DOHH2 (cell line): ENCODE measurements around the gene IRAG1.

Source experiments
- H3F3A ChIP-seq: fragments of 200-600 bp; sonication (generic), shearing (Covaris generic); 2 replicates; pipeline ENCODE4 v1.6.0; 2016; ENCODE audit warnings: antibody characterized with exemption, mild to moderate bottlenecking; ENCODE audit not compliant: control insufficient read depth, insufficient read depth
- H3K27ac ChIP-seq: fragments of 200-600 bp; sonication (generic); 2 replicates; pipeline ENCODE4 v1.5.1; 2014; ENCODE audit warnings: low read depth, mild to moderate bottlenecking, low read length, moderate library complexity
- H3K27me3 ChIP-seq: fragments of 200-600 bp; sonication (generic); 2 replicates; pipeline ENCODE4 v1.6.1; 2014; ENCODE audit warnings: mild to moderate bottlenecking, low read length, mixed read lengths; ENCODE audit not compliant: control insufficient read depth
- H3K36me3 ChIP-seq: fragments of 200-600 bp; sonication (generic); 2 replicates; pipeline ENCODE4 v1.6.1; 2014; ENCODE audit warnings: mild to moderate bottlenecking, low read length, moderate library complexity, mixed read lengths; ENCODE audit not compliant: control insufficient read depth
- H3K4me1 ChIP-seq: fragments of 200-600 bp; sonication (generic); 2 replicates; pipeline ENCODE4 v1.6.1; 2014; ENCODE audit warnings: mild to moderate bottlenecking, low read length, mixed read lengths; ENCODE audit not compliant: control insufficient read depth
- H3K4me2 ChIP-seq: fragments of 200-600 bp; sonication (generic); 2 replicates; pipeline ENCODE4 v1.6.0; 2014; ENCODE audit warnings: mild to moderate bottlenecking, low read length, moderate library complexity
- H3K4me3 ChIP-seq: fragments of 200-600 bp; sonication (generic); 2 replicates; pipeline ENCODE4 v1.5.1; 2014; ENCODE audit warnings: mild to moderate bottlenecking, low read length, mixed read lengths
- H3K79me2 ChIP-seq: fragments of 200-600 bp; sonication (generic); 2 replicates; pipeline ENCODE4 v1.6.1; 2014; ENCODE audit warnings: mild to moderate bottlenecking, low read length, mixed read lengths; ENCODE audit not compliant: control insufficient read depth
- H3K9me2 ChIP-seq: fragments of 200-600 bp; sonication (generic); replicated peaks from 2 replicates; pipeline ENCODE4 v1.6.1; 2014; ENCODE audit warnings: mild to moderate bottlenecking, low read length, mixed read lengths; ENCODE audit not compliant: control insufficient read depth
- H3K9me3 ChIP-seq: fragments of 200-600 bp; sonication (generic); 2 replicates; pipeline ENCODE4 v1.6.1; 2014; ENCODE audit warnings: antibody characterized with exemption, low read length, mixed read lengths; ENCODE audit not compliant: control insufficient read depth, insufficient read depth
- H4K20me1 ChIP-seq: fragments of 200-600 bp; sonication (generic); 2 replicates; pipeline ENCODE4 v1.6.0; 2014; ENCODE audit warnings: low read depth, mild to moderate bottlenecking, antibody characterized with exemption, low read length, moderate library complexity; ENCODE audit not compliant: control insufficient read depth, insufficient read depth
- EZH2phosphoT487 ChIP-seq: fragments of 200-600 bp; sonication (generic); IDR thresholded peaks from 2 replicates; pipeline ENCODE4 v1.6.1; 2017; ENCODE audit warnings: borderline replicate concordance, mild to moderate bottlenecking, antibody characterized with exemption, low read length, moderate library complexity, mixed read lengths
- TF ChIP-seq, protein P1 (sequence below): fragments of 200-600 bp; sonication (generic); IDR thresholded peaks from one replicate; pipeline ENCODE4 v1.5.1; 2014; ENCODE audit warnings: antibody characterized with exemption, mild to moderate bottlenecking, low read depth, low read length; ENCODE audit not compliant: poor library complexity, severe bottlenecking

IRAG1 gene

GRCh38 chr11:10725114-10725906 is 31.8 kb upstream of the IRAG1 start:
- Histone ChIP-seq H3K4me3 (no peak overlapping the region), H3K4me1 (no peaks in the 10 kb centered on the region), H4K20me1 (no peaks in the 10 kb centered on the region), H3K27ac (no peak overlapping the region), H3F3A (no peaks in the 10 kb centered on the region), H3K36me3 (no peaks in the 10 kb centered on the region), H3K79me2 (no peaks in the 10 kb centered on the region), H3K9me3 (no peaks in the 10 kb centered on the region), H3K27me3 (peaks cover 11% of the 10 kb centered on the region; the same call in 1 of the 2 replicates), H3K9me2 (no peaks in the 10 kb centered on the region), H3K4me2 (no peak overlapping the region)
- TF ChIP-seq EZH2phosphoT487: no peak
- TF ChIP-seq, protein P1, sequence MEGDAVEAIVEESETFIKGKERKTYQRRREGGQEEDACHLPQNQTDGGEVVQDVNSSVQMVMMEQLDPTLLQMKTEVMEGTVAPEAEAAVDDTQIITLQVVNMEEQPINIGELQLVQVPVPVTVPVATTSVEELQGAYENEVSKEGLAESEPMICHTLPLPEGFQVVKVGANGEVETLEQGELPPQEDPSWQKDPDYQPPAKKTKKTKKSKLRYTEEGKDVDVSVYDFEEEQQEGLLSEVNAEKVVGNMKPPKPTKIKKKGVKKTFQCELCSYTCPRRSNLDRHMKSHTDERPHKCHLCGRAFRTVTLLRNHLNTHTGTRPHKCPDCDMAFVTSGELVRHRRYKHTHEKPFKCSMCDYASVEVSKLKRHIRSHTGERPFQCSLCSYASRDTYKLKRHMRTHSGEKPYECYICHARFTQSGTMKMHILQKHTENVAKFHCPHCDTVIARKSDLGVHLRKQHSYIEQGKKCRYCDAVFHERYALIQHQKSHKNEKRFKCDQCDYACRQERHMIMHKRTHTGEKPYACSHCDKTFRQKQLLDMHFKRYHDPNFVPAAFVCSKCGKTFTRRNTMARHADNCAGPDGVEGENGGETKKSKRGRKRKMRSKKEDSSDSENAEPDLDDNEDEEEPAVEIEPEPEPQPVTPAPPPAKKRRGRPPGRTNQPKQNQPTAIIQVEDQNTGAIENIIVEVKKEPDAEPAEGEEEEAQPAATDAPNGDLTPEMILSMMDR: no peak

DNA sequence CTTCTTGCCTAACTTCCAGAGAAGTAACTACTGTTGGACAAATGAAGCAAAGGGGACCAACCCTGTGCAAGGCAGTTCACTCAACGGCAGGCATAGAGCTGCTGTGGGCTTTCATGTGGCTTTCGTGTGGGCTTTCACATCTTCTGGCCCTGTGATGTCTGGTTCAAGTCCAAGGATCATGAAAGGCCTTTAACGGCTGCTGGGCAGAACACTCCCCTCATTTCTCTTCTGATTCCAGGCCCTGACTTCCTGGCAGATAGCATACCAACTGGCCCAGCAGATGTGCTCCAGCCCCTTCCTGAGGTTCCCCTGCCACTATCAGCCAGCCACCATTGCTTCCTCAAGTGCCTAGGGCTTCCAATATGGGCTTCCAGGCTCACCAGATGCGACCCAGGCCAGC is 28.8 kb upstream of the IRAG1 start:
- no peak overlapping the region for H3K4me3 ChIP-seq
- TF ChIP-seq EZH2phosphoT487: no peak
- TF ChIP-seq, protein P1: no peak
- no peaks in the 10 kb centered on the region for H4K20me1 ChIP-seq
- no peak overlapping the region for H3K4me2 ChIP-seq
- no peaks in the 10 kb centered on the region for H3K36me3 ChIP-seq
- H3K27ac ChIP-seq: no peak overlapping the region
- no peaks in the 10 kb centered on the region for H3K4me1 ChIP-seq
- no peaks in the 10 kb centered on the region for H3K9me3 ChIP-seq
- peaks cover 8% of the 10 kb centered on the region for H3K27me3 ChIP-seq
- no peaks in the 10 kb centered on the region for H3K79me2 ChIP-seq
- H3F3A ChIP-seq: no peaks in the 10 kb centered on the region
- H3K9me2 ChIP-seq: no peaks in the 10 kb centered on the region

GRCh38 chr11:10720881-10721376 is 27.4 kb upstream of the IRAG1 start:
- Histone ChIP-seq H3K9me2 (no peaks in the 10 kb centered on the region), H3F3A (no peaks in the 10 kb centered on the region), H3K9me3 (no peaks in the 10 kb centered on the region), H3K4me2 (no peak overlapping the region), H3K4me1 (no peaks in the 10 kb centered on the region), H3K79me2 (no peaks in the 10 kb centered on the region), H3K36me3 (no peaks in the 10 kb centered on the region), H3K4me3 (no peak overlapping the region), H3K27ac (no peak overlapping the region), H4K20me1 (no peaks in the 10 kb centered on the region), H3K27me3 (peaks cover 8% of the 10 kb centered on the region)
- TF ChIP-seq, protein P1: no peak
- no peak for TF ChIP-seq EZH2phosphoT487
